K562 (cell line): Measurements from ENCODE around the gene WEE1. TPM values are rescaled to one million over a fixed set of nuclear protein-coding genes. Genes with fewer than 3 reads are reported as not detected.

ENCODE experiments used
- BHLHE40 ChIP-seq: IDR thresholded peaks from 2 replicates; pipeline ENCODE4 v1.6.1; 2011; ENCODE audit warnings: low read length, improper control_type of control experiment
- CBX1 ChIP-seq: sonication (generic); IDR thresholded peaks from 2 replicates; pipeline ENCODE4 v1.6.1; 2016; ENCODE audit warnings: antibody characterized with exemption, low read depth, mild to moderate bottlenecking
- IRF1 ChIP-seq: sonication (generic); formaldehyde crosslinking; IDR thresholded peaks from 2 replicates; pipeline ENCODE4 v1.8.0; 2022; ENCODE audit warnings: missing genetic modification reagents, mild to moderate bottlenecking, borderline replicate concordance
- PCBP2 ChIP-seq: fragments of 200-400 bp; formaldehyde crosslinking; IDR thresholded peaks from 2 replicates; pipeline ENCODE4 v1.6.1; 2018; ENCODE audit warnings: low read length, low read depth, mild to moderate bottlenecking, moderate library complexity; ENCODE audit not compliant: poor library complexity, severe bottlenecking
- SIN3B ChIP-seq: fragments of 450-650 bp; IDR thresholded peaks from 2 replicates; pipeline ENCODE4 v1.6.1; 2017; ENCODE audit warnings: low read depth, mild to moderate bottlenecking, moderate library complexity
- TAF1 ChIP-seq: IDR thresholded peaks from 2 replicates; pipeline ENCODE4 v1.6.1; 2011; ENCODE audit warnings: mild to moderate bottlenecking, low read length, moderate library complexity; ENCODE audit not compliant: insufficient read depth, control insufficient read depth, severe bottlenecking; ENCODE audit errors: extremely low read depth
- TEAD2 ChIP-seq: fragments of 450-650 bp; IDR thresholded peaks from 2 replicates; pipeline ENCODE4 v1.6.1; 2016; ENCODE audit warnings: missing genetic modification characterization, control low read depth, missing compliant biosample characterization
- ZBTB9 ChIP-seq: fragments of 450-650 bp; formaldehyde crosslinking; IDR thresholded peaks from 2 replicates; pipeline ENCODE4 v1.4.0; 2020; ENCODE audit warnings: mild to moderate bottlenecking, moderate library complexity
- ZC3H4 ChIP-seq: sonication (generic); formaldehyde crosslinking; IDR thresholded peaks from 2 replicates; pipeline ENCODE4 v1.9.0; 2021; ENCODE audit warnings: missing genetic modification reagents, borderline replicate concordance
- polyA plus RNA-seq, 8 experiments: library from polyadenylated mRNA; depleted of rRNA in 4 of 8; stranded (reverse) in 5 of 8; unstranded in 3 of 8; fragments of >200 nt; fragmentation: Nextera tagmentation in 2 of 8; fragmentation: Illumina TruSeq in 1 of 8; extraction: Ambion mirVana in 2 of 8; extraction: Trizol in 1 of 8; gene quantifications; 2 replicates each; pipeline versions ENCODE4 v1.2.1 to v1.2.3, GENCODE V29; 2011 to 2014; ENCODE audit warnings: inconsistent platforms in 1 of 8, missing spikeins in 1 of 8
- total RNA-seq, 7 experiments: library from RNA; depleted of rRNA in 6 of 7; stranded (reverse); fragments of >200 nt in 6 of 7; fragmentation: Illumina TruSeq in 2 of 7; extraction: Trizol in 2 of 7; gene quantifications; 2 replicates each; pipeline versions ENCODE4 v1.2.1 to v1.2.3, GENCODE V29; 2011 to 2021; ENCODE audit warnings: low replicate concordance in 1 of 7
- TF ChIP-seq, protein P1 (sequence below), 2 experiments: IDR thresholded peaks; 2 replicates each; pipeline ENCODE4 v1.6.1; 2012; ENCODE audit warnings: improper control_type of control experiment in 2 of 2, low read depth in 2 of 2, low read length in 2 of 2, borderline replicate concordance in 1 of 2
- TF ChIP-seq, protein P2 (sequence below): conservative IDR thresholded peaks from 2 replicates; pipeline ENCODE4 v1.6.1; 2011; ENCODE audit warnings: low read depth, mild to moderate bottlenecking, low read length; ENCODE audit not compliant: control insufficient read depth
- TF ChIP-seq, protein P3 (sequence below): sonication (generic); formaldehyde crosslinking; IDR thresholded peaks from 2 replicates; pipeline ENCODE4 v1.8.0; 2022; ENCODE audit warnings: missing genetic modification reagents, mild to moderate bottlenecking, moderate library complexity, borderline replicate concordance
- TF ChIP-seq, protein P4 (sequence below), 2 experiments: fragments of 450-650 bp; IDR thresholded peaks; 2 replicates each; pipeline ENCODE4 v1.6.1; 2016
- TF ChIP-seq, protein P5 (sequence below), 2 experiments: fragments of 250-450 bp in 1 of 2; fragments of 450-650 bp in 1 of 2; sonication (Bioruptor Pico) in 1 of 2; IDR thresholded peaks; 2 replicates each; pipeline versions ENCODE4 v1.6.1 to v1.8.0; 2016 to 2021; ENCODE audit warnings: mild to moderate bottlenecking in 2 of 2, moderate library complexity in 2 of 2, missing compliant biosample characterization in 1 of 2, missing genetic modification characterization in 1 of 2

The WEE1 gene
- total and polyA plus RNA-seq, 9 of the 15 experiments (the other 6 are each of a cell fraction or from before 2014, with no cell fraction given), result 21.9 to 99.0 (median 67.4) TPM

DNA sequence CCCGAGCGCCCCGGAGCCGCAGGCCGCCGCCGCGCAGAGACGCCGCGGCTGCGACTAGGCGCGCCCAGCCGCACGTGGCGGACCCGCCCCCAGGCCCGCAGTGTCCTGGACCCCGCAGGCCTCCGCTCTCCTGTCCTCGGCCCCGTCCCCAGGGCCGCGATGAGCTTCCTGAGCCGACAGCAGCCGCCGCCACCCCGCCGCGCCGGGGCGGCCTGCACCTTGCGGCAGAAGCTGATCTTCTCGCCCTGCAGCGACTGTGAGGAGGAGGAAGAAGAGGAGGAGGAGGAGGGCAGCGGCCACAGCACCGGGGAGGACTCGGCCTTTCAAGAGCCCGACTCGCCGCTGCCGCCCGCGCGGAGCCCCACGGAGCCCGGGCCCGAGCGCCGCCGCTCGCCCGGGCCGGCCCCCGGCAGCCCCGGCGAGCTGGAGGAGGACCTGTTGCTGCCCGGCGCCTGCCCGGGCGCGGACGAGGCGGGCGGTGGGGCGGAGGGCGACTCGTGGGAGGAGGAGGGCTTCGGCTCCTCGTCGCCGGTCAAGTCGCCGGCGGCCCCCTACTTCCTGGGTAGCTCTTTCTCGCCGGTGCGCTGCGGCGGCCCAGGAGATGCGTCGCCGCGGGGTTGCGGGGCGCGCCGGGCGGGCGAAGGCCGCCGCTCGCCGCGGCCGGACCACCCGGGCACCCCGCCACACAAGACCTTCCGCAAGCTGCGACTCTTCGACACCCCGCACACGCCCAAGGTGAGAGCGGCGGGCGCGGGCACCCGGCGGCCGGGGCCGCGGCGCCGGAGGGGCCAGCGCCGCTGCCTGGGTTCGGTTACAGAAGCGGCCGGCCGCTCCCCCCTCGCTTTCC is 528 bp downstream of the WEE1 start (continued):
- TF ChIP-seq, protein P1, sequence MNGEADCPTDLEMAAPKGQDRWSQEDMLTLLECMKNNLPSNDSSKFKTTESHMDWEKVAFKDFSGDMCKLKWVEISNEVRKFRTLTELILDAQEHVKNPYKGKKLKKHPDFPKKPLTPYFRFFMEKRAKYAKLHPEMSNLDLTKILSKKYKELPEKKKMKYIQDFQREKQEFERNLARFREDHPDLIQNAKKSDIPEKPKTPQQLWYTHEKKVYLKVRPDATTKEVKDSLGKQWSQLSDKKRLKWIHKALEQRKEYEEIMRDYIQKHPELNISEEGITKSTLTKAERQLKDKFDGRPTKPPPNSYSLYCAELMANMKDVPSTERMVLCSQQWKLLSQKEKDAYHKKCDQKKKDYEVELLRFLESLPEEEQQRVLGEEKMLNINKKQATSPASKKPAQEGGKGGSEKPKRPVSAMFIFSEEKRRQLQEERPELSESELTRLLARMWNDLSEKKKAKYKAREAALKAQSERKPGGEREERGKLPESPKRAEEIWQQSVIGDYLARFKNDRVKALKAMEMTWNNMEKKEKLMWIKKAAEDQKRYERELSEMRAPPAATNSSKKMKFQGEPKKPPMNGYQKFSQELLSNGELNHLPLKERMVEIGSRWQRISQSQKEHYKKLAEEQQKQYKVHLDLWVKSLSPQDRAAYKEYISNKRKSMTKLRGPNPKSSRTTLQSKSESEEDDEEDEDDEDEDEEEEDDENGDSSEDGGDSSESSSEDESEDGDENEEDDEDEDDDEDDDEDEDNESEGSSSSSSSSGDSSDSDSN (IDR thresholded peaks at IDR 0.05; ENCODE audit: borderline replicate concordance in 1 of 2, low read depth in 2 of 2, low read length in 2 of 2), result peak in 1 of 2 experiments; percentile 45; a peak in 3 of 4 replicates
- TF ChIP-seq, protein P2, sequence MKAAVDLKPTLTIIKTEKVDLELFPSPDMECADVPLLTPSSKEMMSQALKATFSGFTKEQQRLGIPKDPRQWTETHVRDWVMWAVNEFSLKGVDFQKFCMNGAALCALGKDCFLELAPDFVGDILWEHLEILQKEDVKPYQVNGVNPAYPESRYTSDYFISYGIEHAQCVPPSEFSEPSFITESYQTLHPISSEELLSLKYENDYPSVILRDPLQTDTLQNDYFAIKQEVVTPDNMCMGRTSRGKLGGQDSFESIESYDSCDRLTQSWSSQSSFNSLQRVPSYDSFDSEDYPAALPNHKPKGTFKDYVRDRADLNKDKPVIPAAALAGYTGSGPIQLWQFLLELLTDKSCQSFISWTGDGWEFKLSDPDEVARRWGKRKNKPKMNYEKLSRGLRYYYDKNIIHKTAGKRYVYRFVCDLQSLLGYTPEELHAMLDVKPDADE, result peak; percentile 82
- peak; percentile 74; the same call in 1 of the 2 replicates for TF ChIP-seq SIN3B
- peak; percentile 81; the same call in 1 of the 2 replicates for TF ChIP-seq ZC3H4 (CRISPR knock-in tag)
- TF ChIP-seq CBX1, result 0 out of 2 replicates have a peak, but pooled peaks have one; percentile 8
- TF ChIP-seq PCBP2, result no peak
- TF ChIP-seq IRF1 (CRISPR knock-in tag), result no peak
- peak; percentile 59; the same call in 1 of the 2 replicates for TF ChIP-seq ZBTB9 (CRISPR knock-in tag)
- TF ChIP-seq, protein P3, sequence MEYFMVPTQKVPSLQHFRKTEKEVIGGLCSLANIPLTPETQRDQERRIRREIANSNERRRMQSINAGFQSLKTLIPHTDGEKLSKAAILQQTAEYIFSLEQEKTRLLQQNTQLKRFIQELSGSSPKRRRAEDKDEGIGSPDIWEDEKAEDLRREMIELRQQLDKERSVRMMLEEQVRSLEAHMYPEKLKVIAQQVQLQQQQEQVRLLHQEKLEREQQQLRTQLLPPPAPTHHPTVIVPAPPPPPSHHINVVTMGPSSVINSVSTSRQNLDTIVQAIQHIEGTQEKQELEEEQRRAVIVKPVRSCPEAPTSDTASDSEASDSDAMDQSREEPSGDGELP (CRISPR knock-in tag), result no peak
- TF ChIP-seq, protein P4, sequence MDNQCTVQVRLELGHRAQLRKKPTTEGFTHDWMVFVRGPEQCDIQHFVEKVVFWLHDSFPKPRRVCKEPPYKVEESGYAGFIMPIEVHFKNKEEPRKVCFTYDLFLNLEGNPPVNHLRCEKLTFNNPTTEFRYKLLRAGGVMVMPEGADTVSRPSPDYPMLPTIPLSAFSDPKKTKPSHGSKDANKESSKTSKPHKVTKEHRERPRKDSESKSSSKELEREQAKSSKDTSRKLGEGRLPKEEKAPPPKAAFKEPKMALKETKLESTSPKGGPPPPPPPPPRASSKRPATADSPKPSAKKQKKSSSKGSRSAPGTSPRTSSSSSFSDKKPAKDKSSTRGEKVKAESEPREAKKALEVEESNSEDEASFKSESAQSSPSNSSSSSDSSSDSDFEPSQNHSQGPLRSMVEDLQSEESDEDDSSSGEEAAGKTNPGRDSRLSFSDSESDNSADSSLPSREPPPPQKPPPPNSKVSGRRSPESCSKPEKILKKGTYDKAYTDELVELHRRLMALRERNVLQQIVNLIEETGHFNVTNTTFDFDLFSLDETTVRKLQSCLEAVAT (IDR thresholded peaks at IDR 0.05), result peak in 1 of 2 experiments; percentile 77; a peak in 2 of 4 replicates
- no peak for TF ChIP-seq TEAD2 (tag)
- TF ChIP-seq, protein P5, sequence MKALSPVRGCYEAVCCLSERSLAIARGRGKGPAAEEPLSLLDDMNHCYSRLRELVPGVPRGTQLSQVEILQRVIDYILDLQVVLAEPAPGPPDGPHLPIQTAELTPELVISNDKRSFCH (CRISPR knock-in tag; IDR thresholded peaks at IDR 0.05), result no peak
- TF ChIP-seq, protein P5 (tag; IDR thresholded peaks at IDR 0.05), result peak; percentile 40; the same call in 1 of the 2 replicates
- peak; percentile 23 for TF ChIP-seq TAF1
- TF ChIP-seq BHLHE40, result peak; percentile 48; the same call in 1 of the 2 replicates
